Measurements from ENCODE around the gene ZNF91.

- TF ChIP-seq GABPA (IDR thresholded peaks at IDR 0.05 in 1 of 2, conservative IDR thresholded peaks at IDR 0.05 in 1 of 2) = no peak
- no peak for TF ChIP-seq ATF3 (IDR thresholded peaks at IDR 0.05)
- peak; percentile 29 for TF ChIP-seq CTCF (IDR thresholded peaks at IDR 0.05; ENCODE audit: low read depth, low read length, missing input control)
- no peak for TF ChIP-seq YY1 (IDR thresholded peaks at IDR 0.05)
- no peak for TF ChIP-seq JUND (IDR thresholded peaks at IDR 0.05)
- no peak for TF ChIP-seq TAF1 (conservative IDR thresholded peaks at IDR 0.05)
- no peak for TF ChIP-seq EGR1 (IDR thresholded peaks at IDR 0.05; ENCODE audit: low read depth in 2 of 2)
- TF ChIP-seq SP1 (IDR thresholded peaks at IDR 0.05) = no peak
- TF ChIP-seq NR2F2 (IDR thresholded peaks at IDR 0.05) = no peak
- TF ChIP-seq ZBTB33 (IDR thresholded peaks at IDR 0.05) = no peak
- peak; percentile 38 to 61 for TF ChIP-seq RAD21 (IDR thresholded peaks at IDR 0.05)
- TF ChIP-seq REST (IDR thresholded peaks at IDR 0.05) = no peak
These were observed 89.7 kb downstream of the ZNF91 start for GRCh38 chr19:23305555-23305954.
